OCI-LY7 (cell line): ENCODE measurements around the gene PC.

Experiments used
- CTCF ChIP-seq: fragments of 200-600 bp; sonication (generic); conservative IDR thresholded peaks from 2 replicates; pipeline ENCODE4 v1.5.1; 2014; ENCODE audit warnings: mild to moderate bottlenecking, antibody characterized with exemption, low read length, moderate library complexity, mixed read lengths
- EZH2phosphoT487 ChIP-seq: fragments of 200-600 bp; sonication (generic); IDR thresholded peaks from 2 replicates; pipeline ENCODE4 v1.6.1; 2018; ENCODE audit warnings: low read depth, borderline replicate concordance, mild to moderate bottlenecking, mixed run types, antibody characterized with exemption, low read length, moderate library complexity, mixed read lengths

- TF ChIP-seq CTCF: no peak
- TF ChIP-seq EZH2phosphoT487: no peak
These were observed 48.9 kb upstream of the PC start for GRCh38 chr11:67007126-67007525.
